ENCODE data around the gene HSD11B2.

DNA sequence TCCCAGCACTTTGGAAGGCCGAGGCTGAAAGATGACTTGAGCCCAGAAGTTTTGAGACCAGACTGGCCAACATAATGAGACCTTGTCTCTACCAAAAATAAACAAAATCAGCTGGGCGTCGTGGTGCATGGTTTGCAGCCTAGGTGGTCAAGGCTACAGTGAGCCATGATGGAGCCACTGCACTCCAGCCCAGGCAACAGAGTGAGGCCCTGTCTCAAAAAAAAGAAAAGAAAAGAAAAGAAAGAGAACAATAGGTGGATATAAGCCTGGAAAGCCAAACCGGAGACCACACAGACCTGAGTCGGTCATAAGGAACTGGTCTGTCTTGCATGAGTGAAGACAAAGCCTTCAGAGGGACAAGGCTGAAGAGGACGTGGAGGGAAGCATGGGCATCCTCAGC lies 35.7 kb downstream of the HSD11B2 start:
- TF ChIP-seq, protein P1, sequence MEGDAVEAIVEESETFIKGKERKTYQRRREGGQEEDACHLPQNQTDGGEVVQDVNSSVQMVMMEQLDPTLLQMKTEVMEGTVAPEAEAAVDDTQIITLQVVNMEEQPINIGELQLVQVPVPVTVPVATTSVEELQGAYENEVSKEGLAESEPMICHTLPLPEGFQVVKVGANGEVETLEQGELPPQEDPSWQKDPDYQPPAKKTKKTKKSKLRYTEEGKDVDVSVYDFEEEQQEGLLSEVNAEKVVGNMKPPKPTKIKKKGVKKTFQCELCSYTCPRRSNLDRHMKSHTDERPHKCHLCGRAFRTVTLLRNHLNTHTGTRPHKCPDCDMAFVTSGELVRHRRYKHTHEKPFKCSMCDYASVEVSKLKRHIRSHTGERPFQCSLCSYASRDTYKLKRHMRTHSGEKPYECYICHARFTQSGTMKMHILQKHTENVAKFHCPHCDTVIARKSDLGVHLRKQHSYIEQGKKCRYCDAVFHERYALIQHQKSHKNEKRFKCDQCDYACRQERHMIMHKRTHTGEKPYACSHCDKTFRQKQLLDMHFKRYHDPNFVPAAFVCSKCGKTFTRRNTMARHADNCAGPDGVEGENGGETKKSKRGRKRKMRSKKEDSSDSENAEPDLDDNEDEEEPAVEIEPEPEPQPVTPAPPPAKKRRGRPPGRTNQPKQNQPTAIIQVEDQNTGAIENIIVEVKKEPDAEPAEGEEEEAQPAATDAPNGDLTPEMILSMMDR (IDR thresholded peaks at IDR 0.05) = no peak
- TF ChIP-seq MYBL2 (CRISPR knock-in tag; IDR thresholded peaks at IDR 0.05) (no peak), NFYB (CRISPR knock-in tag; conservative IDR thresholded peaks at IDR 0.05; ENCODE audit: low read depth) (no peak), SMAD3 (CRISPR knock-in tag; IDR thresholded peaks at IDR 0.05; ENCODE audit: borderline replicate concordance) (no peak), PRRX2 (CRISPR knock-in tag; IDR thresholded peaks at IDR 0.05) (no peak), ESRRA (CRISPR knock-in tag; IDR thresholded peaks at IDR 0.05; ENCODE audit: borderline replicate concordance) (no peak), CBFB (CRISPR knock-in tag; IDR thresholded peaks at IDR 0.05; ENCODE audit: low read depth) (no peak), TCF7 (CRISPR knock-in tag; IDR thresholded peaks at IDR 0.05; ENCODE audit: low read depth) (no peak), TP53 (CRISPR knock-in tag; IDR thresholded peaks at IDR 0.05) (no peak)
- TF ChIP-seq, protein P2, sequence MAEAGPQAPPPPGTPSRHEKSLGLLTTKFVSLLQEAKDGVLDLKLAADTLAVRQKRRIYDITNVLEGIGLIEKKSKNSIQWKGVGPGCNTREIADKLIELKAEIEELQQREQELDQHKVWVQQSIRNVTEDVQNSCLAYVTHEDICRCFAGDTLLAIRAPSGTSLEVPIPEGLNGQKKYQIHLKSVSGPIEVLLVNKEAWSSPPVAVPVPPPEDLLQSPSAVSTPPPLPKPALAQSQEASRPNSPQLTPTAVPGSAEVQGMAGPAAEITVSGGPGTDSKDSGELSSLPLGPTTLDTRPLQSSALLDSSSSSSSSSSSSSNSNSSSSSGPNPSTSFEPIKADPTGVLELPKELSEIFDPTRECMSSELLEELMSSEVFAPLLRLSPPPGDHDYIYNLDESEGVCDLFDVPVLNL (CRISPR knock-in tag; IDR thresholded peaks at IDR 0.05; ENCODE audit: borderline replicate concordance, low read depth) = no peak
- TF ChIP-seq, protein P3, sequence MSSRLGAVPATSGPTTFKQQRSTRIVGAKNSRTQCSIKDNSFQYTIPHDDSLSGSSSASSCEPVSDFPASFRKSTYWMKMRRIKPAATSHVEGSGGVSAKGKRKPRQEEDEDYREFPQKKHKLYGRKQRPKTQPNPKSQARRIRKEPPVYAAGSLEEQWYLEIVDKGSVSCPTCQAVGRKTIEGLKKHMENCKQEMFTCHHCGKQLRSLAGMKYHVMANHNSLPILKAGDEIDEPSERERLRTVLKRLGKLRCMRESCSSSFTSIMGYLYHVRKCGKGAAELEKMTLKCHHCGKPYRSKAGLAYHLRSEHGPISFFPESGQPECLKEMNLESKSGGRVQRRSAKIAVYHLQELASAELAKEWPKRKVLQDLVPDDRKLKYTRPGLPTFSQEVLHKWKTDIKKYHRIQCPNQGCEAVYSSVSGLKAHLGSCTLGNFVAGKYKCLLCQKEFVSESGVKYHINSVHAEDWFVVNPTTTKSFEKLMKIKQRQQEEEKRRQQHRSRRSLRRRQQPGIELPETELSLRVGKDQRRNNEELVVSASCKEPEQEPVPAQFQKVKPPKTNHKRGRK (CRISPR knock-in tag; IDR thresholded peaks at IDR 0.05; ENCODE audit: borderline replicate concordance) = no peak
- TF ChIP-seq, protein P4, sequence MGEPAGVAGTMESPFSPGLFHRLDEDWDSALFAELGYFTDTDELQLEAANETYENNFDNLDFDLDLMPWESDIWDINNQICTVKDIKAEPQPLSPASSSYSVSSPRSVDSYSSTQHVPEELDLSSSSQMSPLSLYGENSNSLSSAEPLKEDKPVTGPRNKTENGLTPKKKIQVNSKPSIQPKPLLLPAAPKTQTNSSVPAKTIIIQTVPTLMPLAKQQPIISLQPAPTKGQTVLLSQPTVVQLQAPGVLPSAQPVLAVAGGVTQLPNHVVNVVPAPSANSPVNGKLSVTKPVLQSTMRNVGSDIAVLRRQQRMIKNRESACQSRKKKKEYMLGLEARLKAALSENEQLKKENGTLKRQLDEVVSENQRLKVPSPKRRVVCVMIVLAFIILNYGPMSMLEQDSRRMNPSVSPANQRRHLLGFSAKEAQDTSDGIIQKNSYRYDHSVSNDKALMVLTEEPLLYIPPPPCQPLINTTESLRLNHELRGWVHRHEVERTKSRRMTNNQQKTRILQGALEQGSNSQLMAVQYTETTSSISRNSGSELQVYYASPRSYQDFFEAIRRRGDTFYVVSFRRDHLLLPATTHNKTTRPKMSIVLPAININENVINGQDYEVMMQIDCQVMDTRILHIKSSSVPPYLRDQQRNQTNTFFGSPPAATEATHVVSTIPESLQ (CRISPR knock-in tag; IDR thresholded peaks at IDR 0.05) = no peak
- TF ChIP-seq, protein P5, sequence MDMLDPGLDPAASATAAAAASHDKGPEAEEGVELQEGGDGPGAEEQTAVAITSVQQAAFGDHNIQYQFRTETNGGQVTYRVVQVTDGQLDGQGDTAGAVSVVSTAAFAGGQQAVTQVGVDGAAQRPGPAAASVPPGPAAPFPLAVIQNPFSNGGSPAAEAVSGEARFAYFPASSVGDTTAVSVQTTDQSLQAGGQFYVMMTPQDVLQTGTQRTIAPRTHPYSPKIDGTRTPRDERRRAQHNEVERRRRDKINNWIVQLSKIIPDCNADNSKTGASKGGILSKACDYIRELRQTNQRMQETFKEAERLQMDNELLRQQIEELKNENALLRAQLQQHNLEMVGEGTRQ (CRISPR knock-in tag; IDR thresholded peaks at IDR 0.05) = no peak
- TF ChIP-seq, protein P6, sequence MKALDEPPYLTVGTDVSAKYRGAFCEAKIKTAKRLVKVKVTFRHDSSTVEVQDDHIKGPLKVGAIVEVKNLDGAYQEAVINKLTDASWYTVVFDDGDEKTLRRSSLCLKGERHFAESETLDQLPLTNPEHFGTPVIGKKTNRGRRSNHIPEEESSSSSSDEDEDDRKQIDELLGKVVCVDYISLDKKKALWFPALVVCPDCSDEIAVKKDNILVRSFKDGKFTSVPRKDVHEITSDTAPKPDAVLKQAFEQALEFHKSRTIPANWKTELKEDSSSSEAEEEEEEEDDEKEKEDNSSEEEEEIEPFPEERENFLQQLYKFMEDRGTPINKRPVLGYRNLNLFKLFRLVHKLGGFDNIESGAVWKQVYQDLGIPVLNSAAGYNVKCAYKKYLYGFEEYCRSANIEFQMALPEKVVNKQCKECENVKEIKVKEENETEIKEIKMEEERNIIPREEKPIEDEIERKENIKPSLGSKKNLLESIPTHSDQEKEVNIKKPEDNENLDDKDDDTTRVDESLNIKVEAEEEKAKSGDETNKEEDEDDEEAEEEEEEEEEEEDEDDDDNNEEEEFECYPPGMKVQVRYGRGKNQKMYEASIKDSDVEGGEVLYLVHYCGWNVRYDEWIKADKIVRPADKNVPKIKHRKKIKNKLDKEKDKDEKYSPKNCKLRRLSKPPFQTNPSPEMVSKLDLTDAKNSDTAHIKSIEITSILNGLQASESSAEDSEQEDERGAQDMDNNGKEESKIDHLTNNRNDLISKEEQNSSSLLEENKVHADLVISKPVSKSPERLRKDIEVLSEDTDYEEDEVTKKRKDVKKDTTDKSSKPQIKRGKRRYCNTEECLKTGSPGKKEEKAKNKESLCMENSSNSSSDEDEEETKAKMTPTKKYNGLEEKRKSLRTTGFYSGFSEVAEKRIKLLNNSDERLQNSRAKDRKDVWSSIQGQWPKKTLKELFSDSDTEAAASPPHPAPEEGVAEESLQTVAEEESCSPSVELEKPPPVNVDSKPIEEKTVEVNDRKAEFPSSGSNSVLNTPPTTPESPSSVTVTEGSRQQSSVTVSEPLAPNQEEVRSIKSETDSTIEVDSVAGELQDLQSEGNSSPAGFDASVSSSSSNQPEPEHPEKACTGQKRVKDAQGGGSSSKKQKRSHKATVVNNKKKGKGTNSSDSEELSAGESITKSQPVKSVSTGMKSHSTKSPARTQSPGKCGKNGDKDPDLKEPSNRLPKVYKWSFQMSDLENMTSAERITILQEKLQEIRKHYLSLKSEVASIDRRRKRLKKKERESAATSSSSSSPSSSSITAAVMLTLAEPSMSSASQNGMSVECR (CRISPR knock-in tag; IDR thresholded peaks at IDR 0.05; ENCODE audit: borderline replicate concordance) = no peak
